Mesenchymal stem cell (in vitro differentiated cells and primary cell): ENCODE measurements around the gene ZACN.

Source experiments
- DNase-seq: peaks from one replicate; pipeline ENCODE4 v3.0.0-alpha.2; 2013
- H2AFZ ChIP-seq: one replicate; pipeline ENCODE4 v1.6.1; 2013; ENCODE audit warnings: low read depth, mild to moderate bottlenecking, control low read depth, inconsistent platforms, low read length, moderate library complexity
- H2AK5ac ChIP-seq: 2 replicates; pipeline ENCODE4 v1.6.1; 2013; ENCODE audit warnings: low read length, moderate library complexity, mild to moderate bottlenecking, inconsistent platforms; ENCODE audit not compliant: severe bottlenecking
- H2BK120ac ChIP-seq: one replicate; pipeline ENCODE4 v1.6.1; 2013; ENCODE audit warnings: low read depth, mild to moderate bottlenecking, inconsistent platforms, low read length, moderate library complexity
- H2BK12ac ChIP-seq, 2 experiments: one replicate each; pipeline ENCODE4 v1.6.1; 2013; ENCODE audit warnings: inconsistent platforms in 2 of 2, low read length in 2 of 2, mild to moderate bottlenecking in 2 of 2, moderate library complexity in 2 of 2, control low read depth in 1 of 2
- H2BK15ac ChIP-seq: one replicate; pipeline ENCODE4 v1.6.1; 2013; ENCODE audit warnings: mild to moderate bottlenecking, low read depth, inconsistent platforms; ENCODE audit not compliant: poor library complexity, severe bottlenecking
- H2BK5ac ChIP-seq: 2 replicates; pipeline ENCODE4 v1.6.1; 2013; ENCODE audit warnings: low read depth, mild to moderate bottlenecking, low read length, control low read depth, inconsistent platforms; ENCODE audit not compliant: poor library complexity, severe bottlenecking
- H3K14ac ChIP-seq, 2 experiments: one replicate each; pipeline ENCODE4 v1.6.1; 2013; ENCODE audit warnings: inconsistent platforms in 2 of 2, low read length in 2 of 2, control low read depth in 1 of 2, mild to moderate bottlenecking in 1 of 2, moderate library complexity in 1 of 2
- H3K18ac ChIP-seq, 2 experiments: one replicate each; pipeline ENCODE4 v1.6.1; 2013; ENCODE audit warnings: inconsistent platforms in 2 of 2, low read length in 2 of 2, control low read depth in 1 of 2, low read depth in 1 of 2, mild to moderate bottlenecking in 1 of 2
- H3K23ac ChIP-seq, 2 experiments: one replicate each; pipeline ENCODE4 v1.6.1; 2013; ENCODE audit warnings: inconsistent platforms in 2 of 2, low read length in 2 of 2, mild to moderate bottlenecking in 2 of 2, moderate library complexity in 2 of 2, control low read depth in 1 of 2
- H3K27ac ChIP-seq: 2 replicates; pipeline ENCODE4 v1.5.1; 2013; ENCODE audit warnings: mild to moderate bottlenecking, moderate library complexity, low read length, control low read depth, inconsistent platforms; ENCODE audit not compliant: poor library complexity, severe bottlenecking
- H3K27me3 ChIP-seq, 2 experiments: 2 replicates each; pipeline versions ENCODE4 v1.6.1 to v1.7.0; 2013; ENCODE audit warnings: low read length in 2 of 2, mild to moderate bottlenecking in 2 of 2, moderate library complexity in 2 of 2, control low read depth in 1 of 2, inconsistent platforms in 1 of 2; ENCODE audit not compliant: control insufficient read depth in 1 of 2, insufficient read depth in 1 of 2
- H3K36me3 ChIP-seq, 2 experiments: 2 replicates each; pipeline versions ENCODE4 v1.6.1 to v1.7.0; 2013; ENCODE audit warnings: low read length in 2 of 2, control low read depth in 1 of 2, inconsistent platforms in 1 of 2, low read depth in 1 of 2, mild to moderate bottlenecking in 1 of 2; ENCODE audit not compliant: insufficient read depth in 2 of 2, control insufficient read depth in 1 of 2
- H3K4ac ChIP-seq, 2 experiments: one replicate each; pipeline ENCODE4 v1.6.1; 2013; ENCODE audit warnings: inconsistent platforms in 2 of 2, low read length in 2 of 2, mild to moderate bottlenecking in 2 of 2, moderate library complexity in 2 of 2, control low read depth in 1 of 2, low read depth in 1 of 2
- H3K4me1 ChIP-seq: 2 replicates; pipeline ENCODE4 v1.6.1; 2013; ENCODE audit warnings: low read depth, low read length, control low read depth; ENCODE audit not compliant: control insufficient read depth, insufficient read depth
- H3K4me2 ChIP-seq: 2 replicates; pipeline ENCODE4 v1.6.1; 2013; ENCODE audit warnings: low read length, mild to moderate bottlenecking, inconsistent platforms; ENCODE audit not compliant: poor library complexity, severe bottlenecking
- H3K4me3 ChIP-seq, 2 experiments: 2 replicates each; pipeline versions ENCODE4 v1.5.1 to v1.7.0; 2013; ENCODE audit warnings: low read length in 2 of 2, mild to moderate bottlenecking in 2 of 2, control low read depth in 1 of 2, low read depth in 1 of 2; ENCODE audit not compliant: insufficient read depth in 1 of 2
- H3K79me1 ChIP-seq: replicated peaks from 2 replicates; pipeline ENCODE4 v1.6.1; 2013; ENCODE audit warnings: mild to moderate bottlenecking, control low read depth, low read length, inconsistent platforms; ENCODE audit not compliant: poor library complexity, severe bottlenecking
- H3K9ac ChIP-seq: 2 replicates; pipeline ENCODE4 v1.7.0; 2013; ENCODE audit warnings: mild to moderate bottlenecking, low read length, moderate library complexity
- H3K9me3 ChIP-seq: 2 replicates; pipeline ENCODE4 v1.7.0; 2013; ENCODE audit warnings: mild to moderate bottlenecking, low read length; ENCODE audit not compliant: control insufficient read depth
- H4K8ac ChIP-seq: one replicate; pipeline ENCODE4 v1.6.1; 2013; ENCODE audit warnings: inconsistent platforms, mild to moderate bottlenecking, low read length, moderate library complexity
- H4K91ac ChIP-seq: one replicate; pipeline ENCODE4 v1.6.1; 2013; ENCODE audit warnings: mild to moderate bottlenecking, low read length, inconsistent platforms
- WGBS: methylation state at CpG from one replicate; pipeline ENCODE4 v1.1.7; 2013; ENCODE audit warnings: mixed read lengths; 5-methylcytosine and 5-hydroxymethylcytosine counted together

Gene ZACN

GRCh38 chr17:76115138-76115754 lies 36.3 kb downstream of the ZACN start:
- Histone ChIP-seq H3K14ac (no peak overlapping the region), H3K18ac (no peak overlapping the region), H2BK15ac (no peak overlapping the region), H2BK5ac (no peak overlapping the region), H3K9ac (no peak overlapping the region), H3K79me1 (no peaks in the 10 kb centered on the region), H3K4me1 (peaks cover 5% of the 10 kb centered on the region), H3K4me2 (no peak overlapping the region), H2BK12ac (no peak overlapping the region), H2AFZ (no peak overlapping the region), H4K91ac (no peak overlapping the region), H3K23ac (no peak overlapping the region), H3K4me3 (no peak overlapping the region), H3K36me3 (no peaks in the 10 kb centered on the region), H3K27ac (no peak overlapping the region), H3K4ac (no peak overlapping the region), H3K27me3 (peaks cover 0 to 4% of the 10 kb centered on the region in 2 experiments), H3K9me3 (no peaks in the 10 kb centered on the region), H2BK120ac (no peak overlapping the region), H2AK5ac (no peak overlapping the region), H4K8ac (no peak overlapping the region)
- 98% methylated on average over 7 of the region's 7 CpGs for WGBS
- DNase-seq: no peak

GRCh38 chr17:76119409-76120371 lies 40.7 kb downstream of the ZACN start:
- peaks cover 16% of the 10 kb centered on the region for H3K4me1 ChIP-seq
- H3K4me2 ChIP-seq: no peak overlapping the region
- no peaks in the 10 kb centered on the region for H3K79me1 ChIP-seq
- no peak overlapping the region for H4K91ac ChIP-seq
- no peak overlapping the region for H3K14ac ChIP-seq
- H3K27me3 ChIP-seq: peaks cover 0 to 21% of the 10 kb centered on the region in 2 experiments
- no peaks in the 10 kb centered on the region for H3K36me3 ChIP-seq
- H2BK12ac ChIP-seq: no peak overlapping the region
- no peak overlapping the region for H2AFZ ChIP-seq
- H3K4ac ChIP-seq: no peak overlapping the region
- no peak overlapping the region for H3K27ac ChIP-seq
- no peak overlapping the region for H2BK5ac ChIP-seq
- no peak overlapping the region for H3K9ac ChIP-seq
- no peaks in the 10 kb centered on the region for H3K9me3 ChIP-seq
- H2BK120ac ChIP-seq: no peak overlapping the region
- H3K4me3 ChIP-seq: no peak overlapping the region
- no peak overlapping the region for H2BK15ac ChIP-seq
- 73% methylated on average over 19 of the region's 19 CpGs for WGBS
- no peak overlapping the region for H2AK5ac ChIP-seq
- H4K8ac ChIP-seq: no peak overlapping the region
- no peak overlapping the region for H3K18ac ChIP-seq
- no peak for DNase-seq
- no peak overlapping the region for H3K23ac ChIP-seq

- Histone ChIP-seq H3K79me1 (no peaks in the 10 kb centered on the region), H3K14ac (no peak overlapping the region), H2BK120ac (no peak overlapping the region), H3K36me3 (no peaks in the 10 kb centered on the region), H2BK12ac (peak overlapping the region in 1 of 2 experiments; percentile 12), H3K4me2 (no peak overlapping the region), H3K4ac (no peak overlapping the region), H3K9ac (no peak overlapping the region), H2AK5ac (no peak overlapping the region), H3K9me3 (no peaks in the 10 kb centered on the region), H3K4me1 (peaks cover 16% of the 10 kb centered on the region), H3K27ac (no peak overlapping the region), H4K91ac (no peak overlapping the region), H3K27me3 (peaks cover 0 to 28% of the 10 kb centered on the region in 2 experiments), H4K8ac (peak overlapping the region; percentile 88), H2BK5ac (no peak overlapping the region), H3K23ac (no peak overlapping the region), H3K18ac (no peak overlapping the region), H2BK15ac (no peak overlapping the region), H2AFZ (no peak overlapping the region), H3K4me3 (no peak overlapping the region)
- WGBS: 79% methylated on average over 5 of the region's 5 CpGs
- DNase-seq: no peak
Measured at GRCh38 chr17:76120658-76121008, 41.7 kb downstream of the ZACN start.

- peak overlapping the region in 1 of 2 experiments; percentile 53 for H3K4me3 ChIP-seq
- H3K36me3 ChIP-seq: no peaks in the 10 kb centered on the region
- H2BK120ac ChIP-seq: peak overlapping the region; percentile 77
- H3K4ac ChIP-seq: peak overlapping the region; percentile 24 to 74
- H2BK15ac ChIP-seq: peak overlapping the region; percentile 60
- H3K23ac ChIP-seq: no peak overlapping the region
- no peak overlapping the region for H2BK5ac ChIP-seq
- WGBS: 47% methylated on average over 38 of the region's 42 CpGs
- peaks cover 16% of the 10 kb centered on the region for H3K4me1 ChIP-seq
- H3K18ac ChIP-seq: peak overlapping the region; percentile 61 to 78
- H3K14ac ChIP-seq: no peak overlapping the region
- no peak overlapping the region for H2AK5ac ChIP-seq
- peak overlapping the region; percentile 2 for H2AFZ ChIP-seq
- H4K91ac ChIP-seq: peak overlapping the region; percentile 89
- H2BK12ac ChIP-seq: peak overlapping the region in 1 of 2 experiments; percentile 18
- H3K79me1 ChIP-seq: no peaks in the 10 kb centered on the region
- H3K27me3 ChIP-seq: peaks cover 0 to 37% of the 10 kb centered on the region in 2 experiments
- no peaks in the 10 kb centered on the region for H3K9me3 ChIP-seq
- H4K8ac ChIP-seq: peak overlapping the region; percentile 86
- H3K9ac ChIP-seq: peak overlapping the region; percentile 80
- H3K4me2 ChIP-seq: peak overlapping the region; percentile 62
- no peak for DNase-seq
- no peak overlapping the region for H3K27ac ChIP-seq
Measured at GRCh38 chr17:76121932-76122430, 43.0 kb downstream of the ZACN start.
